HG03159 (cell line): ENCODE results near the gene ADAMTSL3.
"Not testable (repeated sequence)": the region's sequence is repeated elsewhere in the genome, so short reads cannot be mapped to it uniquely, and the experiment has no call there.

Source experiments
- ATAC-seq: cut with Tn5 transposase; IDR thresholded peaks from one replicate; pipeline ENCODE4 v1.9.1; 2021; ENCODE audit warnings: mild to moderate bottlenecking, moderate library complexity; ENCODE audit not compliant: unreplicated experiment

Gene ADAMTSL3

GRCh38 chr15:84079885-84080777 lies 426.2 kb downstream of the ADAMTSL3 start:
- ATAC-seq = peak; percentile 90

- not testable (repeated sequence) for ATAC-seq
Observed at GRCh38 chr15:84080778-84081084, 426.8 kb downstream of the ADAMTSL3 start.

- ATAC-seq = no peak
Observed at GRCh38 chr15:84081391-84082168, 427.7 kb downstream of the ADAMTSL3 start.

- ATAC-seq = no peak
Observed at GRCh38 chr15:84082739-84083138, 428.8 kb downstream of the ADAMTSL3 start.

GRCh38 chr15:84086071-84086470 lies 432.1 kb downstream of the ADAMTSL3 start:
- ATAC-seq = not testable (repeated sequence)
